A549 (cell line): ENCODE results near the gene TNFSF11. TPM values are rescaled to one million over a fixed set of nuclear protein-coding genes. Genes with fewer than 3 reads are reported as not detected.

Experiments
- ATAC-seq, 2 experiments: fragments of 200-7000 bp in 1 of 2; fragments of >200 bp in 1 of 2; cut with Nextera tagmentation in 1 of 2; cut with Tn5 transposase in 1 of 2; 3 replicates each; pipeline versions ENCODE4 v1.8.0 to v1.9.1; 2018 to 2020; ENCODE audit warnings: mild to moderate bottlenecking in 1 of 2, moderate library complexity in 1 of 2
- CTCF ChIA-PET: fragments of 300-600 bp; sonication (Branson Sonifier 250); formaldehyde crosslinking; extraction: SDS; loops from one replicate; lab custom pipeline; 2021; ENCODE audit warnings: antibody characterized with exemption, inconsistent platforms; lab: Yijun Ruan, JAX
- POLR2A ChIA-PET: fragments of 350-600 bp; formaldehyde crosslinking; extraction: SDS; loops from one replicate; lab custom pipeline; 2021; ENCODE audit warnings: antibody characterized with exemption, inconsistent platforms; lab: Yijun Ruan, JAX
- DNase-seq, 2 experiments: peaks; one replicate each; pipeline versions ENCODE4 v3.0.0 to v3.0.0-alpha.2; 2011 to 2016; ENCODE audit warnings: low read depth in 1 of 2, low spot score in 1 of 2
- FAIRE-seq: peaks from 2 replicates; lab custom pipeline; 2011; peaks lifted over from hg19 to GRCh38; lab: Jason Lieb, UNC
- H3K27ac ChIP-seq, 2 experiments: fragments of >200 bp; sonication (Bioruptor Twin); formaldehyde crosslinking; 3 replicates each; pipeline ENCODE4 v1.5.1; 2016 to 2017
- H3K4me1 ChIP-seq: fragments of >200 bp; sonication (Bioruptor Twin); formaldehyde crosslinking; 3 replicates; pipeline ENCODE4 v1.6.1; 2016
- H3K4me2 ChIP-seq: fragments of >200 bp; sonication (Bioruptor Twin); formaldehyde crosslinking; 3 replicates; pipeline ENCODE4 v1.6.1; 2016
- H3K4me3 ChIP-seq: fragments of >200 bp; sonication (Bioruptor Twin); formaldehyde crosslinking; 3 replicates; pipeline ENCODE4 v1.5.1; 2016
- H3K9me3 ChIP-seq: fragments of >200 bp; sonication (Bioruptor Twin); formaldehyde crosslinking; 3 replicates; pipeline ENCODE4 v1.6.1; 2016
- CBX2 ChIP-seq: fragments of 200-600 bp; sonication (generic); IDR thresholded peaks from 2 replicates; pipeline ENCODE4 v1.6.1; 2016; ENCODE audit warnings: low read depth, mild to moderate bottlenecking, borderline replicate concordance
- CEBPB ChIP-seq, 2 experiments: fragments of >200 bp in 1 of 2; sonication (Bioruptor Twin) in 1 of 2; formaldehyde crosslinking in 1 of 2; IDR thresholded peaks; 2 replicates each; pipeline ENCODE4 v1.6.1; 2012 to 2016
- CHD2 ChIP-seq: fragments of 150-350 bp; IDR thresholded peaks from 2 replicates; pipeline ENCODE4 v1.6.1; 2014; ENCODE audit warnings: low read length; ENCODE audit not compliant: partially characterized antibody
- CHD4 ChIP-seq: fragments of 200-600 bp; sonication (generic); IDR thresholded peaks from 2 replicates; pipeline ENCODE4 v1.6.1; 2016; ENCODE audit warnings: antibody characterized with exemption, mild to moderate bottlenecking, borderline replicate concordance
- EHMT2 ChIP-seq: fragments of 200-600 bp; sonication (generic); IDR thresholded peaks from 2 replicates; pipeline ENCODE4 v1.6.1; 2016; ENCODE audit warnings: antibody characterized with exemption, low read depth, mild to moderate bottlenecking, moderate library complexity
- FOSB ChIP-seq: fragments of 250-450 bp; sonication (Bioruptor Pico); IDR thresholded peaks from 2 replicates; pipeline ENCODE4 v1.5.0; 2020; ENCODE audit warnings: mild to moderate bottlenecking, moderate library complexity
- KDM1A ChIP-seq: fragments of 200-600 bp; sonication (generic); IDR thresholded peaks from 2 replicates; pipeline ENCODE4 v1.6.1; 2016; ENCODE audit warnings: low read depth, mild to moderate bottlenecking
- KDM5A ChIP-seq: fragments of 200-600 bp; sonication (generic); IDR thresholded peaks from 2 replicates; pipeline ENCODE4 v1.6.1; 2016; ENCODE audit warnings: antibody characterized with exemption, mild to moderate bottlenecking
- MAZ ChIP-seq: fragments of 150-350 bp; IDR thresholded peaks from 2 replicates; pipeline ENCODE4 v1.6.1; 2014; ENCODE audit warnings: antibody characterized with exemption, low read depth, low read length, borderline replicate concordance
- MYC ChIP-seq: IDR thresholded peaks from 2 replicates; pipeline ENCODE4 v1.6.1; 2012; ENCODE audit warnings: mild to moderate bottlenecking, inconsistent platforms, low read length, improper control_type of control experiment, borderline replicate concordance
- RAD21 ChIP-seq, 2 experiments: fragments of >200 bp in 1 of 2; sonication (Bioruptor Twin) in 1 of 2; formaldehyde crosslinking in 1 of 2; IDR thresholded peaks in 1 of 2; conservative IDR thresholded peaks in 1 of 2; 2 replicates in 1 of 2; 3 replicates in 1 of 2; pipeline ENCODE4 v1.6.1; 2012 to 2018; ENCODE audit warnings: inconsistent platforms in 1 of 2
- RCOR1 ChIP-seq: fragments of 150-350 bp; IDR thresholded peaks from 2 replicates; pipeline ENCODE4 v1.6.1; 2014; ENCODE audit warnings: antibody characterized with exemption, low read length, low read depth
- SMC3 ChIP-seq: fragments of >200 bp; sonication (Bioruptor Twin); formaldehyde crosslinking; IDR thresholded peaks from 3 replicates; pipeline ENCODE4 v1.6.1; 2018; ENCODE audit warnings: inconsistent platforms
- TP53 ChIP-seq: fragments of 250-450 bp; sonication (Bioruptor Pico); IDR thresholded peaks from 2 replicates; pipeline ENCODE4 v1.5.0; 2021; ENCODE audit warnings: mild to moderate bottlenecking, moderate library complexity
- WGBS: methylation state at CpG from one replicate; pipeline ENCODE4 v1.1.6; 2017; ENCODE audit errors: missing lambda C conversion rate; 5-methylcytosine and 5-hydroxymethylcytosine counted together
- polyA plus RNA-seq, 4 experiments: library from polyadenylated mRNA; depleted of rRNA in 3 of 4; stranded (reverse); fragments of >200 nt; fragmentation: RNase III in 1 of 4; extraction: RNeasy Plus Mini Kit Qiagen cat#74134 plus additional on column Dnase treatment in 1 of 4; gene quantifications; 2 replicates in 3 of 4; 3 replicates in 1 of 4; pipeline ENCODE4 v1.2.3, GENCODE V29; 2011 to 2017
- TF ChIP-seq, protein P1 (sequence below): fragments of 200-600 bp; sonication (generic); IDR thresholded peaks from 2 replicates; pipeline ENCODE4 v1.6.1; 2016; ENCODE audit warnings: antibody characterized with exemption, mild to moderate bottlenecking, moderate library complexity
- TF ChIP-seq, protein P2 (sequence below): fragments of >200 bp; sonication (Bioruptor Twin); formaldehyde crosslinking; IDR thresholded peaks from 3 replicates; pipeline ENCODE4 v1.5.1; 2016

Gene TNFSF11
- polyA plus RNA-seq, 2 of the 4 experiments (the other 2 are of a cell fraction): not detected

DNA sequence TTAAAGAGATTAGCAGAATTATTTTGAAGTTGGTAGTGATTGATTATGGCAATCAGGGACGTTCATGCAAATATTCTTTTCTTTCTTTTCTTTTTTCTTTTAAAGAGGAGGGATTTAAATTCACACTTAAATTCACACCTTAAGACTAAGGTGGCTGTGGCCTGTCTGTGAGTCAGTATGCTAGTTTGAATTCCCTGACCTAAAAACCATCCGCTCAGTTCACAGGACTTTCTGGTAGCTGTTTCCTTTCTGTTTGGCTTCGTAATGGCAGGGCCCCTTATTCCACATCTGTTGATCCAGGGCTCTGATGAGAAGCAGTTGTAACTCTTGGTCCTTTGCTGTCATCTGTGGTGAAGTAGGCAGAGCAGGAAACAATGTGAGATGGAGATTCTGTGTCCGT lies 7.5 kb downstream of the TNFSF11 start:
- ChIA-PET POLR2A (no interaction called here), CTCF (no interaction called here)
- no peak for ATAC-seq
- 46% methylated on average over 4 of the region's 4 CpGs for WGBS
- H3K27ac ChIP-seq: no peak overlapping the region
- H3K4me2 ChIP-seq: no peak overlapping the region
- DNase-seq: no peak
- no peak for TF ChIP-seq CEBPB (IDR thresholded peaks at IDR 0.05)
- no peaks in the 10 kb centered on the region for H3K9me3 ChIP-seq
- no peak for FAIRE-seq
- H3K4me1 ChIP-seq: no peaks in the 10 kb centered on the region
- no peak overlapping the region for H3K4me3 ChIP-seq

DNA sequence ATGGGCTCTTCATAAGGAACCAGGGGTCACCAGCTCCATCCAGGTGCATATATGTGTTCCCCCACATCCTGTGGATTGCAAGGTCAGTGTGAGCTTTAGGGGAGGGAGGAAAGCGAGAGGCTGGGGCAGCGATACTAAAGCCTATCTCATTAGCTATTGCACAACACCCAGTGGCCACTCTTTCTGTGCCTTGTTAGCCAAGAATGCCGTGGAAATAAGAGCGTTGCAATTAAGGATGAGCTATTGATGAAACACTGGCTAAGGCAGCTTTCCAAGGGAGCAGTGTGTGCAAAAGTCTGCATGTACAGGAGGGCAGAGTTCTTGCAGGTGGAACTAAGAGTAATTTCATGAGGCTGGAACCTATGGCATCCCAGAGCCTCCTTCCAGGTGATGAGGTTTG lies 17.6 kb downstream of the TNFSF11 start:
- POLR2A ChIA-PET: no interaction called here
- no peak overlapping the region for H3K4me3 ChIP-seq
- no peak overlapping the region for H3K4me2 ChIP-seq
- no peak for DNase-seq
- no peaks in the 10 kb centered on the region; the same call in 2 of the 3 replicates for H3K4me1 ChIP-seq
- no peak for TF ChIP-seq RCOR1
- TF ChIP-seq TP53 (CRISPR knock-in tag): no peak
- TF ChIP-seq SMC3: no peak
- no peak for TF ChIP-seq CHD2
- TF ChIP-seq KDM1A: no peak
- no peak for TF ChIP-seq CHD4
- no peak for TF ChIP-seq MAZ
- TF ChIP-seq FOSB: no peak
- FAIRE-seq: no peak
- H3K9me3 ChIP-seq: no peaks in the 10 kb centered on the region
- no peak for ATAC-seq
- no peak overlapping the region for H3K27ac ChIP-seq
- CTCF ChIA-PET: no interaction called here
- 13% methylated on average over 4 of the region's 4 CpGs for WGBS

DNA sequence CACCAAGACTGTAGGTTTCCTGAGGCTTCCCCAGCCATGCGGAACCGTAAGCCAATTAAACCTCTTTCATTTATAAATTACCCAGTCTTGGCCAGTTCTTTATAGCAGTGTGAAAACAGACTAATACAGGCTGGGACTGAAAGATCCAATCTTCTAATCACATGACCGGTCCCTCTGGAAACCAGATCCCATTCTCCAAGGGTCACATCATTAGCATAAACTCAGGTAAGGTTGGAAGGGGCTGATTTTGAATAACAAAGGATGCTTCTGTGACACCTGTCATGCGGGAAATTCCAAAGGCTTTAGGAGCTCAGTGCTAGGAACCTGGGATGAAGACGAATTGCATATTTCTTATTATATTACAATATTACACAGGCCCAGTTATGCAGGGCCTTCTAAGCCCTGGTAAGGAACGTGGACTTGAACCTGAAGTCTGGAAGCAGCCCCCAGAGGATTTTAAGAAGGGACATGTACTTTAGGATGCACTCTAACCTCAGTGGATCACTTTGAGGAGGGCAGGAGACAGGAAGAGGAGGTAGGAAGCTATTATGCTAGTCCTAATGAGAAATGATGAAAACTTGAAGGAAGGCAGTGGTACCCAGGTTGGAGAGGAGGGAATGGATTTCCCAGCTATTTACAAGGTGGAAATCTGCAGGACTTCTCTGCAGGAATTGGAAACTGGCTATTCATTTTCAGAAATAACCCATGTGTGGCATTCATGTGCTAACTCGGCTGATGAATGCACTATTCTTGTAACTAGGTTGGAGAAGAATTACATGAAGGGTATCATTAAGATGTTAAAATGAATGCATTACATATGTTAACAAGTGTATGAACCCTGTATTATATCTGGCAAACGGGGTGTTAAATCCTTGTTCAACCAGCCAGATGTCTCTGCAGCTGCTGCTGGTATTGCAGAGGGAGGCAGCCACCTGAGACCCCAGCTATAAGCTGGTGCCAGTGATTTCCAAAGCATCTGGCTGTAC lies 19.3 kb downstream of the TNFSF11 start:
- no peak for TF ChIP-seq RCOR1
- no peak for TF ChIP-seq CBX2
- TF ChIP-seq RAD21 (conservative IDR thresholded peaks at IDR 0.05 in 1 of 2, IDR thresholded peaks at IDR 0.05 in 1 of 2): no peak
- Histone ChIP-seq H3K4me2 (no peak overlapping the region), H3K4me1 (no peaks in the 10 kb centered on the region; the same call in 2 of the 3 replicates), H3K4me3 (no peak overlapping the region), H3K27ac (no peak overlapping the region), H3K9me3 (no peaks in the 10 kb centered on the region)
- no peak for DNase-seq
- POLR2A ChIA-PET: no interaction called here
- WGBS: 35% methylated on average over 6 of the region's 8 CpGs
- FAIRE-seq: no peak
- no peak for ATAC-seq
- CTCF ChIA-PET: interaction anchor here (1.7 kb wide), 1 partner anchor 10 kb away, joined by 4 read pairs; no protein-coding TSS in a partner anchor

DNA sequence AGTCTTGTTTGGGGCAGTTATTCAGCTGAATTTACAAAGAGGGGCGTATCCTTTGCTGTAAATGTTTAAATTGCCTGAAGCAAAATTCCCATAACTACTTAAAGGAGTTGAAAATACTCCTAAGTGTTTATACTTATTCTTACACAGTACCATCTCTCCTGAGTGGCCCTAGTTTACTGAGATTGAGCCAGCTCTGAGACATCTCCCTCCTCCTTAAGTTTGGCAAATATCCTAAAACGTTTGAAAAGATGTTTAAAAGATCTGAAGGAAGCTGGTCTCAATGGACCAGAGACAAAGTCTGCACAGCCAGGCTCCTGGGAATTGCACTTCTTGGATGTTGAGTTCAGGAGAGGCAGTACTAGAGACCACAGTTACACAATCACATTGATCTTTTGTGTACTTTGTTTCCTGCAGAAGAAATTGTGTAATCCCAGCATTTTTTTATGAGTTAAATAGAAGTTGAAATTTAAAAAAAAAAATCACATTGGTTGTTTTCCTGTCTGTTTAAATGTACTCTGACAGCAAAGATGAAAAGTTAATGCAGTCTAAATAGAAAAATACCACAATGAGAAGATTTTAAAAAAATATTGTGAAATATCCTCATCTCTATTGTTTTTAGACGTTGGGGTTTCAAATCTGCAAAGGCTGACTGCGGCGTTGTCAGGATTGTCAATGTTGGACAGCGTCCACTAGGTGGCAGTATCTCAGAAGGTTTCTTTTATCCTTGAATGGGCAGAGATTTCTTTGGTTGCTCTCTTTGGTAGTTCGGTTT lies 20.7 kb downstream of the TNFSF11 start:
- Histone ChIP-seq H3K27ac (no peak overlapping the region; a peak in 1 of 6 replicates), H3K4me2 (peak overlapping the region; percentile 3; the same call in 1 of the 3 replicates), H3K4me1 (no peaks in the 10 kb centered on the region; the same call in 2 of the 3 replicates), H3K9me3 (no peaks in the 10 kb centered on the region), H3K4me3 (no peak overlapping the region)
- peak; percentile 68 to 70; a peak in 3 of 6 replicates for ATAC-seq
- peak; percentile 38 to 54 for DNase-seq
- no peak for TF ChIP-seq KDM5A
- no peak for TF ChIP-seq RCOR1
- TF ChIP-seq SMC3: peak; percentile 59
- TF ChIP-seq EHMT2: no peak
- TF ChIP-seq RAD21 (conservative IDR thresholded peaks at IDR 0.05 in 1 of 2, IDR thresholded peaks at IDR 0.05 in 1 of 2): peak; percentile 67 to 72
- no peak for TF ChIP-seq MYC
- TF ChIP-seq, protein P1, sequence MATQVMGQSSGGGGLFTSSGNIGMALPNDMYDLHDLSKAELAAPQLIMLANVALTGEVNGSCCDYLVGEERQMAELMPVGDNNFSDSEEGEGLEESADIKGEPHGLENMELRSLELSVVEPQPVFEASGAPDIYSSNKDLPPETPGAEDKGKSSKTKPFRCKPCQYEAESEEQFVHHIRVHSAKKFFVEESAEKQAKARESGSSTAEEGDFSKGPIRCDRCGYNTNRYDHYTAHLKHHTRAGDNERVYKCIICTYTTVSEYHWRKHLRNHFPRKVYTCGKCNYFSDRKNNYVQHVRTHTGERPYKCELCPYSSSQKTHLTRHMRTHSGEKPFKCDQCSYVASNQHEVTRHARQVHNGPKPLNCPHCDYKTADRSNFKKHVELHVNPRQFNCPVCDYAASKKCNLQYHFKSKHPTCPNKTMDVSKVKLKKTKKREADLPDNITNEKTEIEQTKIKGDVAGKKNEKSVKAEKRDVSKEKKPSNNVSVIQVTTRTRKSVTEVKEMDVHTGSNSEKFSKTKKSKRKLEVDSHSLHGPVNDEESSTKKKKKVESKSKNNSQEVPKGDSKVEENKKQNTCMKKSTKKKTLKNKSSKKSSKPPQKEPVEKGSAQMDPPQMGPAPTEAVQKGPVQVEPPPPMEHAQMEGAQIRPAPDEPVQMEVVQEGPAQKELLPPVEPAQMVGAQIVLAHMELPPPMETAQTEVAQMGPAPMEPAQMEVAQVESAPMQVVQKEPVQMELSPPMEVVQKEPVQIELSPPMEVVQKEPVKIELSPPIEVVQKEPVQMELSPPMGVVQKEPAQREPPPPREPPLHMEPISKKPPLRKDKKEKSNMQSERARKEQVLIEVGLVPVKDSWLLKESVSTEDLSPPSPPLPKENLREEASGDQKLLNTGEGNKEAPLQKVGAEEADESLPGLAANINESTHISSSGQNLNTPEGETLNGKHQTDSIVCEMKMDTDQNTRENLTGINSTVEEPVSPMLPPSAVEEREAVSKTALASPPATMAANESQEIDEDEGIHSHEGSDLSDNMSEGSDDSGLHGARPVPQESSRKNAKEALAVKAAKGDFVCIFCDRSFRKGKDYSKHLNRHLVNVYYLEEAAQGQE: no peak
- TF ChIP-seq, protein P2, sequence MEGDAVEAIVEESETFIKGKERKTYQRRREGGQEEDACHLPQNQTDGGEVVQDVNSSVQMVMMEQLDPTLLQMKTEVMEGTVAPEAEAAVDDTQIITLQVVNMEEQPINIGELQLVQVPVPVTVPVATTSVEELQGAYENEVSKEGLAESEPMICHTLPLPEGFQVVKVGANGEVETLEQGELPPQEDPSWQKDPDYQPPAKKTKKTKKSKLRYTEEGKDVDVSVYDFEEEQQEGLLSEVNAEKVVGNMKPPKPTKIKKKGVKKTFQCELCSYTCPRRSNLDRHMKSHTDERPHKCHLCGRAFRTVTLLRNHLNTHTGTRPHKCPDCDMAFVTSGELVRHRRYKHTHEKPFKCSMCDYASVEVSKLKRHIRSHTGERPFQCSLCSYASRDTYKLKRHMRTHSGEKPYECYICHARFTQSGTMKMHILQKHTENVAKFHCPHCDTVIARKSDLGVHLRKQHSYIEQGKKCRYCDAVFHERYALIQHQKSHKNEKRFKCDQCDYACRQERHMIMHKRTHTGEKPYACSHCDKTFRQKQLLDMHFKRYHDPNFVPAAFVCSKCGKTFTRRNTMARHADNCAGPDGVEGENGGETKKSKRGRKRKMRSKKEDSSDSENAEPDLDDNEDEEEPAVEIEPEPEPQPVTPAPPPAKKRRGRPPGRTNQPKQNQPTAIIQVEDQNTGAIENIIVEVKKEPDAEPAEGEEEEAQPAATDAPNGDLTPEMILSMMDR: peak; percentile 76
- WGBS: 3% methylated on average over 7 of the region's 7 CpGs
- no peak for FAIRE-seq
- POLR2A ChIA-PET: no interaction called here
- CTCF ChIA-PET: interaction anchor here (0.5 to 2.7 kb wide), 23 partner anchors 9 to 1287 kb away, joined by 3 to 12 read pairs (median 3); no protein-coding TSS in a partner anchor
